ENCODE data around the gene HMGN4. TPM values are rescaled to one million over a fixed set of nuclear protein-coding genes. Genes with fewer than 3 reads are reported as not detected.
"Not testable (repeated sequence)": the region's sequence is repeated elsewhere in the genome, so short reads cannot be mapped to it uniquely, and the experiment has no call there.

Gene HMGN4
- total RNA-seq, 1 donor from 2014 or later, result 59.5 TPM

- TF ChIP-seq CTCF (IDR thresholded peaks at IDR 0.05; ENCODE audit: insufficient read depth, low read length, severe bottlenecking), result no peak
- Histone ChIP-seq H3K27me3 (ENCODE audit: control insufficient read depth, insufficient read depth, low read length) (no peaks in the 10 kb centered on the region), H3K4me3 (ENCODE audit: low read depth, low read length) (no peak overlapping the region), H3K36me3 (ENCODE audit: control insufficient read depth, insufficient read depth, low read length) (peaks cover 2% of the 10 kb centered on the region)
- DNase-seq (ENCODE audit: low read depth) (no peak), FAIRE-seq (no peak)
These were observed 3.4 kb downstream of the HMGN4 start for GRCh38 chr6:26541579-26541978.

- no peak for FAIRE-seq
- peak; percentile 29 for DNase-seq (ENCODE audit: low read depth)
- Histone ChIP-seq H3K36me3 (ENCODE audit: control insufficient read depth, insufficient read depth, low read length) (peaks cover 2% of the 10 kb centered on the region), H3K27me3 (ENCODE audit: control insufficient read depth, insufficient read depth, low read length) (no peaks in the 10 kb centered on the region), H3K4me3 (ENCODE audit: low read depth, low read length) (no peak overlapping the region)
- TF ChIP-seq CTCF (IDR thresholded peaks at IDR 0.05; ENCODE audit: insufficient read depth, low read length, severe bottlenecking), result peak; percentile 39
These were observed 5.8 kb downstream of the HMGN4 start for GRCh38 chr6:26543953-26544352.

GRCh38 chr6:26544473-26544872 is 6.3 kb downstream of the HMGN4 start:
- FAIRE-seq (no peak), DNase-seq (ENCODE audit: low read depth) (no peak)
- peaks cover 2% of the 10 kb centered on the region for H3K36me3 ChIP-seq (ENCODE audit: control insufficient read depth, insufficient read depth, low read length)
- TF ChIP-seq CTCF (IDR thresholded peaks at IDR 0.05; ENCODE audit: insufficient read depth, low read length, severe bottlenecking), result no peak
- H3K4me3 ChIP-seq (ENCODE audit: low read depth, low read length), result no peak overlapping the region
- no peaks in the 10 kb centered on the region for H3K27me3 ChIP-seq (ENCODE audit: control insufficient read depth, insufficient read depth, low read length)

GRCh38 chr6:26545627-26546026 is 7.5 kb downstream of the HMGN4 start:
- DNase-seq (ENCODE audit: low read depth), result no peak
- FAIRE-seq, result no peak
- no peak for TF ChIP-seq CTCF (IDR thresholded peaks at IDR 0.05; ENCODE audit: insufficient read depth, low read length, severe bottlenecking)

GRCh38 chr6:26547363-26547762 is 9.2 kb downstream of the HMGN4 start:
- H3K4me3 ChIP-seq (ENCODE audit: low read depth, low read length); H3K27me3 ChIP-seq (ENCODE audit: control insufficient read depth, insufficient read depth, low read length); H3K36me3 ChIP-seq (ENCODE audit: control insufficient read depth, insufficient read depth, low read length); FAIRE-seq; DNase-seq (ENCODE audit: low read depth): not testable (repeated sequence)

More at GRCh38 chr6:26545627-26546026, 7.5 kb downstream of the HMGN4 start:
- H3K27me3 ChIP-seq (ENCODE audit: control insufficient read depth, insufficient read depth, low read length), result no peaks in the 10 kb centered on the region
- H3K4me3 ChIP-seq (ENCODE audit: low read depth, low read length), result no peak overlapping the region
- peaks cover 2% of the 10 kb centered on the region for H3K36me3 ChIP-seq (ENCODE audit: control insufficient read depth, insufficient read depth, low read length)

GRCh38 chr6:26550250-26550993 is 12.3 kb downstream of the HMGN4 start:
- DNase-seq (ENCODE audit: low read depth), result peak; percentile 12
- TF ChIP-seq CTCF (IDR thresholded peaks at IDR 0.05; ENCODE audit: insufficient read depth, low read length, severe bottlenecking), result no peak
- Histone ChIP-seq H3K27me3 (ENCODE audit: control insufficient read depth, insufficient read depth, low read length) (no peaks in the 10 kb centered on the region), H3K36me3 (ENCODE audit: control insufficient read depth, insufficient read depth, low read length) (no peaks in the 10 kb centered on the region), H3K4me3 (ENCODE audit: low read depth, low read length) (peak overlapping the region; percentile 46)
- FAIRE-seq, result no peak
